Astrocyte (in vitro differentiated cells and primary cell): Measurements from ENCODE around the gene ALPL. TPM values are rescaled to one million over a fixed set of nuclear protein-coding genes. Genes with fewer than 3 reads are reported as not detected.

Source experiments
- DNase-seq: peaks from one replicate; pipeline ENCODE4 v3.0.0-alpha.2; 2010; ENCODE audit warnings: low read depth
- FAIRE-seq: peaks from 2 replicates; lab custom pipeline; 2011; peaks lifted over from hg19 to GRCh38; lab: Jason Lieb, UNC
- H2AFZ ChIP-seq: 2 replicates; pipeline ENCODE4 v1.6.0; 2012; ENCODE audit warnings: low read depth, low read length, inconsistent platforms
- H3K27ac ChIP-seq: 2 replicates; pipeline ENCODE4 v1.5.1; 2011; ENCODE audit warnings: low read depth, low read length, inconsistent platforms
- H3K27me3 ChIP-seq: 2 replicates; pipeline ENCODE4 v1.6.0; 2011; ENCODE audit warnings: low read length, inconsistent platforms; ENCODE audit not compliant: insufficient read depth
- H3K36me3 ChIP-seq: 2 replicates; pipeline ENCODE4 v1.5.1; 2011; ENCODE audit warnings: low read length, inconsistent platforms; ENCODE audit not compliant: insufficient read depth
- H3K4me1 ChIP-seq: 2 replicates; pipeline ENCODE4 v1.5.1; 2011; ENCODE audit warnings: low read length, inconsistent platforms; ENCODE audit not compliant: insufficient read depth
- H3K4me2 ChIP-seq: 2 replicates; pipeline ENCODE4 v1.6.0; 2012; ENCODE audit warnings: low read length, inconsistent platforms
- H3K4me3 ChIP-seq: 2 replicates; pipeline ENCODE4 v1.5.1; 2011; ENCODE audit warnings: low read depth, mild to moderate bottlenecking, low read length, inconsistent platforms; ENCODE audit not compliant: insufficient read depth
- H3K79me2 ChIP-seq: 2 replicates; pipeline ENCODE4 v1.6.0; 2012; ENCODE audit warnings: mild to moderate bottlenecking, low read length, inconsistent platforms; ENCODE audit not compliant: insufficient read depth
- H3K9ac ChIP-seq: 2 replicates; pipeline ENCODE4 v1.6.0; 2012; ENCODE audit warnings: mild to moderate bottlenecking, low read length, inconsistent platforms
- H3K9me3 ChIP-seq: 2 replicates; pipeline ENCODE4 v1.5.1; 2012; ENCODE audit warnings: low read depth, mild to moderate bottlenecking, low read length, inconsistent platforms; ENCODE audit not compliant: insufficient read depth
- H4K20me1 ChIP-seq: 2 replicates; pipeline ENCODE4 v1.6.0; 2012; ENCODE audit warnings: low read length, inconsistent platforms; ENCODE audit not compliant: insufficient read depth
- H3K27ac Mint-ChIP-seq: one replicate; pipeline ENCODE4 v1.8.0; 2021; ENCODE audit warnings: mild to moderate bottlenecking, mixed read lengths; ENCODE audit not compliant: unreplicated experiment
- H3K27me3 Mint-ChIP-seq: one replicate; pipeline ENCODE4 v1.8.0; 2021; ENCODE audit warnings: low read depth, mixed read lengths; ENCODE audit not compliant: unreplicated experiment
- H3K36me3 Mint-ChIP-seq: one replicate; pipeline ENCODE4 v1.8.0; 2021; ENCODE audit warnings: low read depth, mixed read lengths; ENCODE audit not compliant: unreplicated experiment
- H3K4me1 Mint-ChIP-seq: one replicate; pipeline ENCODE4 v1.8.0; 2021; ENCODE audit warnings: low read depth, mixed read lengths; ENCODE audit not compliant: unreplicated experiment
- H3K4me3 Mint-ChIP-seq: one replicate; pipeline ENCODE4 v1.8.0; 2021; ENCODE audit warnings: mild to moderate bottlenecking, moderate library complexity, mixed read lengths; ENCODE audit not compliant: unreplicated experiment
- H3K9me3 Mint-ChIP-seq: one replicate; pipeline ENCODE4 v1.8.0; 2021; ENCODE audit warnings: mild to moderate bottlenecking, mixed read lengths; ENCODE audit not compliant: unreplicated experiment
- CTCF ChIP-seq: IDR thresholded peaks from 2 replicates; pipeline ENCODE4 v1.5.1; 2011; ENCODE audit warnings: low read depth, mild to moderate bottlenecking, inconsistent platforms, low read length, moderate library complexity; ENCODE audit not compliant: insufficient read depth
- EZH2 ChIP-seq: IDR thresholded peaks from 2 replicates; pipeline ENCODE4 v1.6.1; 2012; ENCODE audit warnings: mild to moderate bottlenecking, low read length, inconsistent platforms; ENCODE audit not compliant: insufficient read depth
- total RNA-seq: library from RNA; stranded (reverse); gene quantifications from 2 replicates; pipeline ENCODE4 v1.2.1, GENCODE V29; 2021

ALPL gene
- total RNA-seq, 1 donor from 2014 or later = 24.3 TPM

DNA sequence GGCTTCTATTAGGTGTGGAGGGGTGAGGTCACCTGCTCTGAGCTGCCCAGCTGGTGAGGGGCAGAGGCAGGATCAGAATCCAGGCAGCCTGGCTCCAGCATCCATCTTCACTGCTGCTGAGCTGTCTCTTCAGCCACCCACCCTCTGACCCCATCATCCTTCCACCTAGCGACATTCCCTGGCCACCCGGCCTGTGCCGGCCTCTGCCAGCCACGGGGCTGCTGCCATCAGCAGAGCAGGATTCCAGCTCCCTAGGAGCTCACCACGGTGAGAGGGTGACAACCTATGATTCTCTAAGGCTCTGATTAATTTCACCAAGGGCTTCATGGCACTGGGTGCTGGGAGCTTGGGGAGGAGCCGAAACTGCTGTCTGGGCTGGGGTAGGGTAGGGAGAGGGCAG lies 32.1 kb downstream of the ALPL start:
- H3K27ac Mint-ChIP-seq = no peak overlapping the region

DNA sequence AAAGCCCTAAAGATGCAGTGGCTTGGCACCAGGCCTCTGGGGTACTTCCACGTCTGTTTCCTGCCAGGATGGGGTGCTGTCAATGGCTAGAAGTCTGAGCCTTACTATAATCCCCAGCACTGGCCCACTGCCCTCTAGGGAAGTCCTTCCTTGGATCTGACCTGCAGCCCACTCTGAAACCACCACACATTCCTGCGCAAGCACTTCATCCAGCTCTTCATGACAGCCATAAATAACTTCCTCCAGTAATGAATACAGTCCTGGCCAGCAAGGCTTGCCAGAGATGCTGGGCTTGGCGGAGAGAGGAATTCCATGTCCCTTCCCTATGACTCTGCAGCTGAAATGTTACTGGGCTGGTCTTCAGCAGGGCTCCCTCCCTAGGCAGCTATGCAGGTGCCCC lies 32.6 kb downstream of the ALPL start:
- Mint-ChIP-seq H3K9me3 (no peaks in the 10 kb centered on the region), H3K27ac (no peak overlapping the region), H3K36me3 (no peaks in the 10 kb centered on the region), H3K4me3 (no peak overlapping the region), H3K4me1 (peaks cover 3% of the 10 kb centered on the region), H3K27me3 (peaks cover 8% of the 10 kb centered on the region)
- no peaks in the 10 kb centered on the region for H3K79me2 ChIP-seq
- peak overlapping the region; percentile 3 for H3K4me2 ChIP-seq
- H3K4me1 ChIP-seq = peaks cover 20% of the 10 kb centered on the region
- no peaks in the 10 kb centered on the region for H3K36me3 ChIP-seq
- H3K9me3 ChIP-seq = no peaks in the 10 kb centered on the region
- DNase-seq (peak; percentile 91), FAIRE-seq (no peak)
- H2AFZ ChIP-seq = no peak overlapping the region
- peaks cover 3% of the 10 kb centered on the region for H3K27me3 ChIP-seq
- no peak overlapping the region for H3K27ac ChIP-seq
- no peak overlapping the region for H3K4me3 ChIP-seq
- no peaks in the 10 kb centered on the region for H4K20me1 ChIP-seq
- TF ChIP-seq EZH2 (no peak), CTCF (no peak)
- H3K9ac ChIP-seq = no peak overlapping the region

More for the DNA sequence above, 32.1 kb downstream of the ALPL start:
- H2AFZ ChIP-seq = no peak overlapping the region
- H3K4me2 ChIP-seq = peak overlapping the region; percentile 3
- H3K9ac ChIP-seq = no peak overlapping the region
- no peak for TF ChIP-seq EZH2
- no peak for TF ChIP-seq CTCF
- H3K79me2 ChIP-seq = no peaks in the 10 kb centered on the region
- no peak overlapping the region for H3K27ac ChIP-seq
- peaks cover 20% of the 10 kb centered on the region for H3K4me1 ChIP-seq
- Mint-ChIP-seq H3K4me1 (peaks cover 3% of the 10 kb centered on the region), H3K4me3 (no peak overlapping the region), H3K9me3 (no peaks in the 10 kb centered on the region), H3K27me3 (peaks cover 8% of the 10 kb centered on the region), H3K36me3 (no peaks in the 10 kb centered on the region)
- H3K9me3 ChIP-seq = no peaks in the 10 kb centered on the region
- no peaks in the 10 kb centered on the region for H4K20me1 ChIP-seq
- DNase-seq (no peak), FAIRE-seq (no peak)
- no peaks in the 10 kb centered on the region for H3K36me3 ChIP-seq
- H3K4me3 ChIP-seq = no peak overlapping the region
- H3K27me3 ChIP-seq = peaks cover 6% of the 10 kb centered on the region

DNA sequence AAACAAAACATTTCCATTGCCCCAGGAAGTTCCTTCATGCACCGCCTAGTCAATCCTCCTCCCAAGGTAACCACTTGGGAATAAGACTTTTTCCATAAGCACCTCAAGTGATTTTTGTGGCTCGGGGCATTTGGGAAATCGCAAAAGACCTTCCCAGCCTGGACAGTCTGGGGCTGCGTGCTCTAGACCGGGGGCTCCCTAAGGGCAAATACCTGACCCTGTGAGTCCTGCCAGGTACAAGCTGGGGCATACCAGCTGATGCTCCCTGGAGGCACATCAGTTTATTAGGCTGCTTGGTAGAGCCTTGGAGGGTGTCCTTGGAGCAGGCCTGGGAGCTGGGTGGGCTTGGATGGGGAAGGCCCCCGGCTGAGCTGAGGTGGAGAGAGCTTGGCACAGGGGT lies 34.4 kb downstream of the ALPL start:
- Mint-ChIP-seq H3K36me3 (no peaks in the 10 kb centered on the region), H3K4me3 (no peak overlapping the region)

More for the DNA sequence above, 34.4 kb downstream of the ALPL start:
- no peak overlapping the region for H2AFZ ChIP-seq
- H3K4me2 ChIP-seq = no peak overlapping the region
- H3K27ac ChIP-seq = no peak overlapping the region
- H3K9me3 ChIP-seq = no peaks in the 10 kb centered on the region
- Mint-ChIP-seq H3K27ac (no peak overlapping the region), H3K4me1 (peaks cover 3% of the 10 kb centered on the region), H3K9me3 (no peaks in the 10 kb centered on the region), H3K27me3 (peaks cover 13% of the 10 kb centered on the region)
- no peak overlapping the region for H3K4me3 ChIP-seq
- no peaks in the 10 kb centered on the region for H4K20me1 ChIP-seq
- no peaks in the 10 kb centered on the region for H3K36me3 ChIP-seq
- DNase-seq (no peak), FAIRE-seq (no peak)
- H3K79me2 ChIP-seq = no peaks in the 10 kb centered on the region
- TF ChIP-seq EZH2 (no peak), CTCF (no peak)
- H3K9ac ChIP-seq = no peak overlapping the region
- peaks cover 5% of the 10 kb centered on the region for H3K27me3 ChIP-seq
- H3K4me1 ChIP-seq = peaks cover 12% of the 10 kb centered on the region
